DMS53 treated with DMSO at 0.1 percent for 48 hours (cell line): ENCODE measurements around the gene SNRNP200.

ENCODE experiments used
- DNase-seq: peaks from one replicate; lab custom pipeline; 2025; ENCODE audit not compliant: unreplicated experiment; lab: John Stamatoyannopoulos, UW

Gene SNRNP200

GRCh38 chr2:96251721-96252292 lies 53.5 kb downstream of the SNRNP200 start:
- DNase-seq = peak; percentile 30

DNA sequence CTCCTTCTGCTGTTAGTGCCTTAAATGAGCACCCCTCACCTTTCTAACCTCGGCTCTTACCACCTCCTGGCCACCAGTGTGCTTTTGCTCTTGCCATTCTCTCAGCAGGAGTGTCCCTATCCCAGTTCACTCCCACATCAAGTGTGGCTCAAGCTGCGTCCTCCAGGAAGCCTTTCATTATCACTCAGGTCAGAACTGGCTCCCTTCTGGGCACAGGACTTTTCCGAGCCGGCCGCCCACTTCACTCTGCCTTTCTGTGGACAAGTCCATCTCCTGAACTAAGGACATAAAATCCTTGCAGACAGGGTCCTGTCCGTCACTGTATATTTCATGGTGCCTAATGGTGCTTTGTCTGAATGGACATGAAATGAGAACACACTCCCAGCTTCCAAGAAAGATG lies 55.2 kb downstream of the SNRNP200 start:
- no peak for DNase-seq

GRCh38 chr2:96249654-96250053 lies 55.7 kb downstream of the SNRNP200 start:
- no peak for DNase-seq

DNA sequence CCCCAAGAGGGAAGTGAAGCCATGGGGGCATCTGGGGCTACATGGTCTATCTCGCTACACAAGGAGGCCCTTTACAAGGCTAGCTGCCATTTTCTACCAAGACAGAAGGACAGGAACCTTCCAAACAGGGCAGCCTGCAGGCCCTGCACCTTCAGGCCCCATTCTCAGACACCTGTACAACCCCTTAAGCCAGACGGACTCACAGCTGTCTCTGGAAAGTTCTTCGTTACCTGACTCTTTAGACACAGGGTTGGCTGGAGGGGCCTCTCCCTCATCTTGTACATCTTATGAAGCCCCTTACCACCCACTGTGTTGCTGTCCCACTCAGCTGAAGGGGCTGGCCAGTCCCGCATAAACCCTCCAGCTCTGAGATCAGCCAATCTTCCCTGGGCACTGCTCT lies 56.7 kb downstream of the SNRNP200 start:
- no peak for DNase-seq

- no peak for DNase-seq
Measured at GRCh38 chr2:96247896-96248295, 57.5 kb downstream of the SNRNP200 start.

- DNase-seq = no peak
Measured at GRCh38 chr2:96247009-96247408, 58.3 kb downstream of the SNRNP200 start.

DNA sequence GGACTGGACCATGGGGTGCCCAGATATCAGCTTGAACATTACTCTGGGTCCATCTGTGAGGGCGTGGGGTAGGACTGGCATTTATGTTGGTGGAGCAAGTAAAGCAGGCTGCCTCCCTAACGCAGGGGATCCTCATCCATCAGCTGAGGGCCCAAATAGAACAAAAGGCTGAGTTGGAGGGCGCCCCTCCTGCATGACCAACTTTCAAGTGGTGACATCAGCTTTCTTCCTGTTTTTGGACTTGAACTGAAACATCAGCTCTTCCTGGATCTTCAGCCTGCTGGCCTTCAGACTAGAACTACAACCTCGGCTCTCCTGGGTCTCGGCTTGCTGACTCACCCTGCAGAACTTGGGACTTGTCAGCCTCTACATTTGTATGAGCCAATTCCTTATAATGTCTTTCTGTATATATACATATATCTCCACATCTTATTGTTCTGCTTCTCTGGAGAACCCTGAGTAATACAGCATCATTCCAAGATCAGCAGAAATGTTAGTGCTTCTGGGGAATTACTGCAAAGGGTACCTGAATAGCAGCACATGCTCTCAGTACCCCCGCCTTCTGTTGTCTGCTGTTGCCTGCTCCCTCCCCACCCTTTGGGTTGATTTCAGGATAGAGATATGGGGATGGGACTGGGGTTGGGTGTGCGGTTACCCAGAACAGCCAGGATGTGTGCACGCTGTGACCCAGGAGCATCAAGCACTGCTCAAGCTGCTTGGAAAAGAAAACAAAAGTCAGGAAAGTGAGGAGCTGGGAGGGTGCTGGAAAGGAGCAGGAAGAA lies 59.5 kb downstream of the SNRNP200 start:
- DNase-seq = peak; percentile 12

GRCh38 chr2:96243843-96244242 lies 61.5 kb downstream of the SNRNP200 start:
- no peak for DNase-seq

DNA sequence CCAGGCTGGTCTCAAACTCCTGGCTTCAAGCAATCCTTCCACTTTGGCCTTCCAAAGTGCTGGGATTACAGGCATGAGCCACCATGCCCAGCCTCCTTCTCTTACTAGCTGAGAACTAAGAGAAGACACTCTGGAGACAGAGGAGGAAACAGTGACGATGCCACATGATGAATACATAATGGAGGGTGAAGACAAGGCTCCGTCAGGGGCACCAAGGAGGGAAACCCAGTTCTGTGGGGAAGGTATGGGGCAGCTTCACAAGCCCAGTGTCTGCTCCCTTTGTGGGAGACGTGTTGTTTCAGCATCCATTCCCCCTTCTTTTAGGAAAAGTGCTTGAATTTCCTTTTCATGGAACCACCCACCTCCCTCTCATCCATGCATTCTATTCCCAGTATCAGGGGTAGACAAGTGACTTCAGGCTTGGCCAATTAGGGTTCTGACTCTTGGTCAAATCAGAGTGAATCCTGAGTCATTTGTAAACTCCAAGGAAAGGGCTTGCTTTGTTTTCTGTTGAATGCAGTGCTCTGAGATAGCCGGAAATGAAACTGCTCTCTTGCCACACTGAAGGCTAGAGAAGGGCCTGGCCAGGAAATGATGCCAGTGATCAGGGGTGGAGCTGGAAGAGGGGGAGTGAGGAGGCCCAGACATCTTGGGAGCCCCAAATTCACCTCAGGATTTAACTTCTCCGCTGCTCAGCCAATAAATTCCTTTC lies 63.3 kb downstream of the SNRNP200 start:
- peak; percentile 11 for DNase-seq

DNA sequence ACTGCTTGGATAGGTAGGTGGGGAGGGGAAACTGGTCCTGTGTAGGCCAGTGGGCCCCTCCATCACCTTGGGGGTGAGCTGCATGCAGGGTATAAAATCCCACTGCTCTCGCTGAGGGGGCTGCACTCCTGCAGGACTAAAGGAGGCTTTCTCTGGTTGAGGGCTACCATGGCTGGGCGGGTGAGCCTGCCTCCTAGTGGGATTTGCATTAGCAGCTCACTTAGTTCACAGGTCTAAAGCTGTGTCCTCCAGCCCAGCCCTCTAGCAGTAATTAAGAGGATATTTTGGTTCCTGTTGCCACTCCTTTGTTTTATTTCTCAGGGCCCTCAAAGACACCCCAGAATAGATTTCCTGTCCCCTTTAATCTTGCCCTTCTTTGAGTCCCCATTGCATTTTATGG lies 64.1 kb downstream of the SNRNP200 start:
- no peak for DNase-seq

- DNase-seq = no peak
Measured at GRCh38 chr2:96240341-96241038, 64.9 kb downstream of the SNRNP200 start.

DNA sequence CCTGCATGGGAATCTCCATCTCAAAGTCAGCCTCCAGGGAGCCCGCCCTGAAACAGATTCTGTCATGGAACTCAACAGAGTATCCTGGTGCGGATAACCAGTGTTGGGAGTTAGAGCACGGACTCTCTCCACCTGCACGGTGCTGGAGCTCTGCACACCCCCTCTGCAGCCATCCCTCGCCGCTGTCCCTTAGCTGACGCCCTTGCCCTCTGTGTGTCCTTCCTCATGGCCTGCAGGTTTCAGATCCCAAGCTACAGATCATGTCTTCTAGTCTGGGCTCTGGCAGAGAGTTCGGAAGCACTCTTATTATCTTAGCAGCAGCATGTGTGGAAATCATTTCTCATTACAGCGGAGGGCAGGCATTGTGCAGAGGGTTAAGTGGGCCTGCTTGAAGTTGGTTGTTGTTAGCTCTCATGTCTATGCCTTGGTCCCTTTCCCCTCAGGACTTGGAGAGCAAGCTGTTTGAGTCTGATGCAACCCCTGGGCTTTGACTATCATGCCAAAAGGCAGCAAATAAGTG lies 65.5 kb downstream of the SNRNP200 start:
- no peak for DNase-seq

- no peak for DNase-seq
Measured at GRCh38 chr2:96239091-96239490, 66.3 kb downstream of the SNRNP200 start.

- no peak for DNase-seq
Measured at GRCh38 chr2:96238266-96238665, 67.1 kb downstream of the SNRNP200 start.

- DNase-seq = no peak
Measured at GRCh38 chr2:96236882-96237281, 68.5 kb downstream of the SNRNP200 start.

DNA sequence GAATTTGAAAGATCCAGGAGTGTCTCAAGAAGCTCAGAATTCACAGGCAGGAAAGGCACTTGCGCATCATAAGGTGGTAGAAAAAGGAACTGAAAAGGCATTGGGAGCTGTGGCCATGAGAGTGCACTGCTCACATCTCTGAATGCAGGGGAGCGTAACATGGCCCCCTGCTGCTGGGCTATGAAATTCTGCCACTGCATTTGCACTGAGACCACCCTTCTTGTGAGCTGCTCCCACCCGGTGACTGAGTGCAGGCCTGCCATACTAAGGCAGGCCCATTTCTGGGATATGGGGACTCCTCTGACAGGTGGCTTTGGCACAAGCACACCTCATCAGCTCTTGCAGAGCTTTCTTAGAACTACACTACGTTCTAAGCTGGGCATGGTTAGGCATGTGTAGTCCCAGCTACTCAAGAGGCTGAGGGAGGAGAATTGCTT lies 71.4 kb downstream of the SNRNP200 start:
- DNase-seq = no peak

- DNase-seq = no peak
Measured at GRCh38 chr2:96233436-96233835, 71.9 kb downstream of the SNRNP200 start.

DNA sequence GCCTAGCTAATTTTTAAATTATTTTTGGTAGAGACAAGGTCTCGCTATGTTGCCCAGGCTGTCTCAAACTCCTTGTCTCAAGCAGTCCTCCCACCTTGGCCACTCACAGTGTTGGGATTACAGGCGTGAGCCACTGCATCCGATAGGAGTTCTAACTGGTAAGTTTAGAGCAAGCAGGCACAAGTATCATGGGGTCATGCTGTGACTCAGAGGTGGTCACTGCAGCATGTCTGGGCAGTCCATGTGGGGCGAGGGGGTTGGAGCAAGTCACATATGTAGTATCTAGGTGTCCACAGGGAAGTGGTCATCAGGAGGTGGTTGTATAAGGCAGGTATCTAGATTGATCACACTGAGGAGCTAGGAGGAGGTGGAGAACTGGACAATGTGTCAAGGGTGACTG lies 74.0 kb downstream of the SNRNP200 start:
- no peak for DNase-seq

GRCh38 chr2:96225016-96225533 lies 80.3 kb downstream of the SNRNP200 start:
- no peak for DNase-seq
